HG02973 (cell line): ENCODE results near the gene RFNG.
A peak's percentile ranks its signal among the peaks of the same experiment; 100 is the strongest.
"Not testable (repeated sequence)": the region's sequence is repeated elsewhere in the genome, so short reads cannot be mapped to it uniquely, and the experiment has no call there.

Experiments used
- ATAC-seq: cut with Tn5 transposase; IDR thresholded peaks from one replicate; pipeline ENCODE4 v1.9.1; 2021; ENCODE audit warnings: moderate library complexity; ENCODE audit not compliant: unreplicated experiment

The RFNG gene

GRCh38 chr17:82046903-82047302 is 4.7 kb downstream of the RFNG start:
- no peak for ATAC-seq

DNA sequence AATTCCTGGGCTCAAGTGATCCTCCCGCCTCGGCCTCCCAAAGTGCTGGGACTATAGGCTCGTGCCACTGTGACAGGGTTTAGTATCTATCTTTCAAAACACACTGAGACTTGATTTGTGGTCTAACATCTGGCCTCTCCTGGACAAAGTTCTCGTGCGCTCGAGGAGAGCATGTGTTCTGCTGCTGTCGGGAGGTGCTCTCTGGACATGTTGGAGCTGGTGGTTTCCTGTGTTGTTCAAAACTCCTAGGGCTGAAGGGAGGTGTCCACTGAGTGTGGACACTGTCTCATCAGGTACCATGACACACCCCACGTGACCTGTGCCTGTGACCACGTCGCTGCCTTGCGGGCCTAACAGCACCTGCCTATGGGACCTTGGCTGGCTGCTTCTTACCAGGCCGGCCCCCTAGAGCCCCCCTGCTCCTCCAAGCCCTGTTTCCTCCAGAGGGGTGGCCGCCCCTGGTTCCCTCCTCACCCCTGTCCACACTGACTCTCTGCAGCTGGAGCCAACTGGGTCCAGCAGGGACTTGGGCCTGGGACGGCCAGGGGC is 5.6 kb downstream of the RFNG start:
- no peak for ATAC-seq

DNA sequence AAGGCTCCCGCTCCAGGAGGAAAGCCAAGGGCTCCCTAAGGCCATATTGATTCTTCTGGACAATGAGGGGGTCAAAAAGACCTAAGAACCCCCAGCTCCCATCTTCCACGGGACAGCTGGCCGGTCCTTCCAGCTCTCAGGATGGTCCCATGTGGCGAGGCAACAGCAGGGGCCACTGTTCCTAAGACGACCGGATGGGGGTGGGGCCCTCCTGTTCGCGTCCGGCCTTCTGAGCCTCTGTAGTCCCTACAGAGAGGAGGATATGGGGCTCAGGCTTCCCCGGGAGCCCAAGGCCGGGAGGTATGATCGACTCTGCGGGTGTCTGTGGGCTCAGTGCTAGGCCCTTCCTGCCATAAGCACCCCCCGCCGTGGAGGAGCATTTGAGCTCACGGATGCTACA is 8.1 kb downstream of the RFNG start:
- ATAC-seq: no peak

GRCh38 chr17:82042649-82043048 is 9.0 kb downstream of the RFNG start:
- no peak for ATAC-seq

DNA sequence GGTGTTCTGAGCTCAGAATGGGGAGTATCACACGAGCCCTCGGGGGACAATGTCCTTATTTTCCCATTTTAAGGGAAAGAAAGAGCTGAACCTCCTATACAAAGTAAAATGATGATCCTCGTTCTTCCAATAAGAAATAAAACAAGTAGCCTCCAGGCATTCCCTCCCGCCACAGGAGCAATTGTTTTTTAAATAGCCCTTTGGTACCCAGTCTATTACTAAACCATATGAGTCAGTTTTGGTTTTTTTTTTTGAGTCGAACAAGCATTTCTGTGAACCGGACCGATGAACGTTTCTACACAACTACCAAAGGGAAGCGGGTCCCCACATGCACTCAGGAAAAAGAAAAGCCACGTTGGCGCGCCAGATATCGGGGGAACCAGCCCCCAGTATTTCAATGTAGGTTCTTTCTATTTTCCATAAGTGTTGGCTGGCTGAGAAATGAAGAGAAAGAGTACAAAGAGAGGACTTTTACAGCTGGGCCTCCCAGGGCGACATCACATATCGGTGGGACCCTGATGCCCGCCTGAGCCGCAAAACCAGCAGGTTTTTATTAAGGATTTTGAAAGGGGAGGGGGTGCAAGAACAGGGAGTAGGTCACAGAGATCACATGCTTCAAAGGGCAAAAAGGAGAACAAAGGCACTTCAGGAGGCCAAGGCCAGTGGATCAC is 10.3 kb downstream of the RFNG start:
- no peak for ATAC-seq

GRCh38 chr17:82039695-82040299 is 11.8 kb downstream of the RFNG start:
- ATAC-seq: no peak

DNA sequence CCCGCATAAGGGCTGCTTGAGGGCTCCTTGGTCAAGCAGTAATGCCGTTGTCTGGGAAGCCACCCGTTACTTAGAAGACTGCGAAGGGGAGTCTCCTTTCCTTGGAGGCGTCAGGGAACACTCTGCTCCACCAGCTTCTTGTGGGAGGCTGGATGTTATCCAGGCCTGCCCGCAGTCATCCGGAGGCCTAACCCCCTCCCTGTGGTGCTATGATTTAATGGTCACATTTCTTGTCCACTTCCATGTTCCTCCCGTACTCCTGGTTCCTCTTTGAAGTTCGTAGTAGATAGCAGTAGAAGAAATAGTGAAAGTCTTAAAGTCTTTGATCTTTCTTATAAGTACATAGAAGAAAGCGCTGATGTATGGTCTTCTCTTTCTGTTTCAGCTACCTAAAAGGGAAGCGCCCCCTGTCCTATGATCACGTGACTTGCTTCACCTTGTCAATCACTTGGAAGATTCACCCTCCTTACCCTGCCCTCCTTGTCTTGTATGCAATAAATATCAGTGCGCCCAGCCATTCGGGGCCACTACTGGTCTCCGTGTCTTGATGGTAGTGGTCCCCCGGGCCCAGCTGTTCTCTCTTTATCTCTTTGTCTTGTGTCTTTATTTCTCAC is 12.7 kb downstream of the RFNG start:
- not testable (repeated sequence) for ATAC-seq

- no peak for ATAC-seq
These were observed 13.8 kb downstream of the RFNG start for GRCh38 chr17:82037889-82038195.

- peak; percentile 87 for ATAC-seq
These were observed 14.3 kb downstream of the RFNG start, which contains the start of gene DCXR for GRCh38 chr17:82037092-82037888. TSS of gene DCXR (minus strand) at chr17:82037697. CDS start at chr17:82037682, 15 bp downstream.

- no peak for ATAC-seq
These were observed 14.9 kb downstream of the RFNG start for GRCh38 chr17:82036634-82037091.

- no peak for ATAC-seq
These were observed 15.5 kb downstream of the RFNG start for GRCh38 chr17:82035956-82036633.

DNA sequence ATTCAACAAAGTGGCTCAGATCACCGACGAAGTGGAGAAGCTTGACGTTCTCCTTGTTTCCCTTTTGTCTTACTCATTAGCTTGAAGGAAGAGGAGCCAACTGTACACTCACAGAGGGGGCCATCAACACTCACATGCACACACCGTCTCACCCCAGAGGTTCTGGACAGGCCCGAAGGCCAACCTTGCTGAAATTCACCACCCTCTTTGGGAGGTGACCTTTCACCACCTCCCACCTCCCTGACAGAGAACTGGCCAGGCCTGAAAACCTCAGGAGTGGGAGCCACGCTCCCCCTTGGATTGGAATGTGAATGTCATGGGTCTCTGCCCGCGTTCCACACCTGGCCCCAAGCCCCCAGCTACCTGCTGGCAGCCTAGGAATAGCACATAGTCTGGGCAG is 16.1 kb downstream of the RFNG start:
- ATAC-seq: no peak

DNA sequence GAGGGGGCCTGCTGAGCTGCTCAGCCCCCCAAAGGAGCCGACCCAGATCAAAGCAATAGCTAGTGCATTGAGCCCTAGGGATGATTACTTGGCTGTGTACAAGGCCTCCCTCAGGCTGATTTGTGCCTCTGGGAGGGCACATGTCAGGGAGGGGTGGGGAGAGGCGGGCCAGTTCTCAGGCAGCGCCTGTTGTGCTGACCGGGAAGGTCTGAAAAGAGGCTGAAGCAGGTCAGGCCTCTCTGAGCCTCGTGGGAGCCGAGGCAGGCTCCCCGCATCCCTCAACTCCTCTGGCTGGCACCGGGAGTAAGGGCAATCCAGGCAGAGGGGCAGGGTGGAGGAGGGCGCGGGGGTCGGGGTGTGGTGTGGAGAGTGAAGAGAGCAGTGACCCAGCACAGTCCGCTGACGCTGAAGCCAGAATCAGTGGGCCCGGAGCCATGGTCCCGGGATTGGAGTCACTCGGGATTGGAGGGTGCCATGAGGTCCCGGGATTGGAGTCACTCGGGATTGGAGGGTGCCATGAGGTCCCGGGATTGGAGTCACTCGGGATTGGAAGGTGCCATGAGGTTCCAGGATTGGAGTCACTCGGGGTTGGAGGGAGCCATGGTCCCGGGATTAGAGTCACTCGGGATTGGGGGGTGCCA is 17.1 kb downstream of the RFNG start:
- ATAC-seq: no peak

- ATAC-seq: no peak
These were observed 18.1 kb downstream of the RFNG start for GRCh38 chr17:82033359-82034085.

DNA sequence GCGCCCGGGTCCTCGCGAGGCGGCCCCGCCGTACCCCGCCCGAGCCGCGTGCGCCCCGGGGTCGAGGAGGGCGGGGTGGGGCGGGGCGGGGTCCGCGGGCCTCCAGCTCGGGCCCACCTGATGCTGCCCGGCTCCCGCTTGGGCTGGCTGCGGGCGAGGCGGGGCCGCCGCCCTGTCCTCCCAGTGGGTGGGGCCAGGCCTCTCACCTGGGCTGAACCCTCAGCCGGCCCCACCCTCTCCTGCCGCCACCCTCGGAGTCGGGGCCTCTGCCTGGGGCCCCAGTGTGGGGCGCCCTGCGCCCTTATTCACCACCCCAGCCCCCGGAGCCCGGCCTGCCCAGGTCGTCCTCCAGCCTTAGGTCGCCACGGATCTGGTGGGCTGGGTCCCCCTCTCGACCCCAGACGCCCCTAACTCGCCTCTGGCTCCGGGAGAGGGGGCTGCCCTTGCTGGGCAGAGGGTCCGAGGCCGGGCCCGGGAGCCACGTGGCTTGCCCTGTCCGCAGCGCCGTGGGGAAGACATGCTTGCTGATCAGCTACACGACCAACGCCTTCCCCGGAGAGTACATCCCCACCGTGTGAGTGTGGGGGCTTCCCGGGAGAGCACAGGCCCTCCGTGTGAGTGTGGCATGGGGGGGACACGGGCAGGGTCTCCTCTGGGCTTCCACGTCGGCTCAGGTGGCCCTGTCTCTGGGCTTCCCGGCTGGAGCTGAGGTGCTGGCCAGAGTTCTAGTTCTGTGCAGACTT is 19.6 kb downstream of the RFNG start:
- no peak for ATAC-seq

GRCh38 chr17:82031303-82031884 is 20.2 kb downstream of the RFNG start, which contains the start of gene RAC3:
TSS of gene RAC3 (plus strand) at chr17:82031678. CDS start at chr17:82031762, 84 bp downstream.
- no peak for ATAC-seq

DNA sequence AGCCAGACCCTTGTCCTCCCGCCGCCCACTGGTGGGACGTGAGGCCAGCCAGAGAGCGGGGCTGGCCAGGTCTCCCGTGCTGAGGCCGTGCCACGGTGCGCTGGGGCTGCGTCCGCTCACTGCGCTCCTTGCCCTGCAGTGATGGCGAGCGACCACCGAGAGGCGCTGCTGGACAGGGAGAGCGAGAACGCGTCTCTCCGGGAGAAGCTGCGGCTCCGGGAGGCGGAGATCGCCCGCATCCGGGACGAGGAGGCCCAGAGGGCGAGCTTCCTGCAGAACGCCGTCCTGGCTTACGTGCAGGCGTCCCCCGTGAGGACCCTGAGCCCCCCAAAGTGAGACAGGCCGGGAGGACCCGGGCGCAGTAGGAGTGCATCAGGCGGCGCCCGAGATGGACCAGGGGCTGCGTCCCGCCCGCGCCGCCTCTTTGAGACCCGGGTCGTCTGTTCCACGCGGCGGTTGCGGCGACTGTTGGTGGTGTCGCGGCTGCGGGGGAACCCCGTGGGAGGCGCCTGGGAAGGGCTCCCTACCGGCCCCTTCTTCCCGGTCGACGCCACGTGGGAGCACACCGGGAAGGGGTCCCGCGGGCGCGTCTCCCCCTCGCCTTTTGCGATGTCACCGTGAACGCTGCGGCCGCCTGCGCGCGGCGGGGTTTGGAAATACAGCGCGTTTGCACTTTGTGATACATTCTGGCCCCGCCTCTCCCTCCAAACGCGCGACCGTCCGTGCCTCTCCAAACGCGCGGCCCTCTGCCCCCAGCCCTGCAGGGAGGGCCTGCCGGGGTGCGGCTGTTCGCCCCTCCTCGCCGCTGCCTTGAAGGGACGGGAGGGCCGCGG is 20.9 kb downstream of the RFNG start:
- ATAC-seq: no peak
